Heart left ventricle (tissue), 16 donors: ENCODE data around the gene FETUB. TPM values are rescaled to one million over a fixed set of nuclear protein-coding genes. Genes with fewer than 3 reads are reported as not detected.

Experiments
- ATAC-seq, 4 donors: fragments of 200-7000 bp; cut with Tn5 transposase; one replicate each; pipeline ENCODE4 v1.9.1; 2020 to 2022; ENCODE audit warnings: moderate library complexity in 4 of 4, mild to moderate bottlenecking in 3 of 4, moderate number of reproducible peaks in 1 of 4
- DNase-seq, 5 donors: peaks; one replicate each; pipeline ENCODE4 v3.0.0-alpha.2; 2020
- H3K27ac ChIP-seq, 12 donors: fragments of 200-600 bp; sonication (generic) in 4 of 12; one replicate each; pipeline versions ENCODE4 v1.5.0 to v1.8.0; 2016 to 2022; ENCODE audit warnings: mild to moderate bottlenecking in 2 of 12
- H3K27me3 ChIP-seq, 9 donors: fragments of 200-600 bp; sonication (generic) in 2 of 9; one replicate each; pipeline versions ENCODE4 v1.5.1 to v1.8.0; 2016 to 2022; ENCODE audit warnings: mild to moderate bottlenecking in 3 of 9
- H3K36me3 ChIP-seq, 9 donors: fragments of 200-600 bp; sonication (generic) in 2 of 9; one replicate each; pipeline versions ENCODE4 v1.5.0 to v1.8.0; 2018 to 2022; ENCODE audit warnings: mild to moderate bottlenecking in 2 of 9
- H3K4me1 ChIP-seq, 12 donors: fragments of 200-600 bp; sonication (generic) in 4 of 12; one replicate each; pipeline versions ENCODE4 v1.5.0 to v1.8.0; 2016 to 2022; ENCODE audit warnings: mild to moderate bottlenecking in 3 of 12
- H3K4me3 ChIP-seq, 12 donors: fragments of 200-600 bp; sonication (generic) in 4 of 12; one replicate each; pipeline versions ENCODE4 v1.5.0 to v1.8.0; 2017 to 2022; ENCODE audit warnings: mild to moderate bottlenecking in 9 of 12, moderate library complexity in 4 of 12
- H3K9me3 ChIP-seq, 12 donors: fragments of 200-600 bp; sonication (generic) in 4 of 12; one replicate each; pipeline versions ENCODE4 v1.5.0 to v1.8.0; 2016 to 2022; ENCODE audit warnings: mild to moderate bottlenecking in 1 of 12
- CTCF ChIP-seq, 12 donors: fragments of 200-600 bp; sonication (generic) in 4 of 12; IDR thresholded peaks; one replicate each; pipeline versions ENCODE4 v1.5.0 to v1.8.0; 2018 to 2022; ENCODE audit warnings: antibody characterized with exemption in 12 of 12, mild to moderate bottlenecking in 5 of 12
- POLR2A ChIP-seq, 2 donors: fragments of 450-650 bp; IDR thresholded peaks; one replicate each; pipeline ENCODE4 v1.6.1; 2017; ENCODE audit warnings: antibody characterized with exemption in 2 of 2, mild to moderate bottlenecking in 2 of 2, moderate library complexity in 2 of 2
- WGBS, 4 donors: extraction: QIAGEN DNeasy Blood & Tissue Kit in 2 of 4; methylation state at CpG; one replicate each; pipeline versions ENCODE4 v1.1.5 to v1.1.7; 2013 to 2018; 5-methylcytosine and 5-hydroxymethylcytosine counted together
- intact Hi-C, 10 donors: fragments of 100-400 bp; cut with DNase I; formaldehyde crosslinking; loops; one replicate each; pipeline versions ENCODE4 v1.11.1 to v1.14.2; 2022
- long read RNA-seq, 3 donors: library from polyadenylated mRNA; unstranded; transcript quantifications; one replicate each; pipeline ENCODE4 v2.0.0, GENCODE V29; 2020 to 2021
- polyA plus RNA-seq, 2 donors: library from polyadenylated mRNA; stranded (reverse); fragments of 200-250 nt; gene quantifications; one replicate each; pipeline ENCODE4 v1.2.3, GENCODE V29; 2013
- total RNA-seq, 9 donors: library from RNA; depleted of rRNA in 2 of 9; stranded (reverse); fragments of >200 nt in 2 of 9; fragmentation: NEBNext Ultra II Directional in 3 of 9; extraction: Animal tissue kit (Norgen Biotek cat#: 25700) in 3 of 9; gene quantifications; one replicate each; pipeline versions ENCODE4 v1.1.0 to v1.2.4, GENCODE V29; 2016 to 2023
- donor health status: ischemic (EF 13 %, LVEDD 7.1; RV severe dilation, severe dysfunction).
- donor health status: healthy with polysubstance abuse.
- donor health status: DM: no; HTN: yes; CAD: no.
- donor health status: DM: no; HTN: no; CAD: no.
- donor health status: ischemic (EF 25% LVEDD 6.9; RV normal size, moderate dysfunction).
- donor health status: ischemic (EF 25% LVEDD 5.7; RV mildly dilated, moderate dysfunction).
- donor health status: healthy.
- donor health status: DM: yes; HTN: yes; CAD: no.
- donor health status: ischemic (EF 35%, LVEDD 5.7; RV mildly dilated, moderate dysfunction).
- donor health status: nonischemic (EF 11% LVEDD 7.7; RV severe dilation, severe dysfunction).
- donor health status: DM: yes; HTN: yes; CAD: no.
- donor health status: PGD.
- donor health status: ischemic (EF 29% LVEDD 5.4; RV normal size, mild dysfunction).
- donor health status: nonischemic (EF 23%, LVEDD 6.1; RV moderate dilation, normal function).

The FETUB gene
- under 1 TPM in 1 of 9 donors, not detected in 8; 0.14 TPM for total RNA-seq
- not detected for polyA plus RNA-seq
- long read RNA-seq, donor 1 = 0 reads
- long read RNA-seq, donor 2 = 0 reads
- long read RNA-seq, donor 3 = 0 reads

GRCh38 chr3:186639778-186640472, at the start of gene FETUB:
Gene FETUB (plus strand): TSS chr3:186640399. CDS start chr3:186640461, 62 bp downstream.
- peak; percentile 58 to 76 (median 66) for ATAC-seq
- intact Hi-C loops = loop anchor here in 1 of 10 donors (2.0 kb wide), 1 partner anchor 57 kb away; no protein-coding TSS in a partner anchor
- Histone ChIP-seq H3K27me3 (no peaks in the 10 kb centered on the region), H3K36me3 (no peaks in the 10 kb centered on the region), H3K9me3 (no peaks in the 10 kb centered on the region), H3K4me3 (no peak within 1 kb of the TSS), H3K27ac (peak within 1 kb of the TSS in 1 of 12 donors; percentile 10), H3K4me1 (peaks cover 0 to 18% (median 5%) of the 10 kb centered on the region in 12 donors)
- 80 to 100% (median 91%) methylated on average over 1 of the region's 1 CpG for WGBS, 4 donors
- TF ChIP-seq CTCF (IDR thresholded peaks at IDR 0.05) (no peak), POLR2A (IDR thresholded peaks at IDR 0.05) (no peak)
- no peak for DNase-seq

GRCh38 chr3:186590580-186591295, 49.5 kb upstream of the FETUB start:
- H3K27ac ChIP-seq = no peak overlapping the region
- DNase-seq (no peak), ATAC-seq (no peak)
- H3K4me1 ChIP-seq = peaks cover 0 to 6% (median 0%) of the 10 kb centered on the region in 12 donors
- intact Hi-C loops = no loop called here
- peaks cover 0 to 12% (median 5%) of the 10 kb centered on the region in 9 donors for H3K36me3 ChIP-seq
- no peaks in the 10 kb centered on the region for H3K27me3 ChIP-seq
- H3K4me3 ChIP-seq = no peak overlapping the region
- H3K9me3 ChIP-seq = no peaks in the 10 kb centered on the region
- 76 to 82% (median 78%) methylated on average over 7 of the region's 7 CpGs for WGBS, 4 donors
- TF ChIP-seq POLR2A (IDR thresholded peaks at IDR 0.05) (no peak), CTCF (IDR thresholded peaks at IDR 0.05) (no peak)

GRCh38 chr3:186592682-186593081, 47.5 kb upstream of the FETUB start:
- 90 to 95% (median 94%) methylated on average over 4 of the region's 4 CpGs for WGBS, 4 donors
- H3K27me3 ChIP-seq = no peaks in the 10 kb centered on the region
- no peak overlapping the region for H3K27ac ChIP-seq
- DNase-seq (no peak), ATAC-seq (no peak)
- TF ChIP-seq CTCF (IDR thresholded peaks at IDR 0.05) (no peak), POLR2A (IDR thresholded peaks at IDR 0.05) (no peak)
- no peaks in the 10 kb centered on the region for H3K9me3 ChIP-seq
- no peaks in the 10 kb centered on the region for H3K36me3 ChIP-seq
- no peak overlapping the region for H3K4me3 ChIP-seq
- H3K4me1 ChIP-seq = peaks cover 0 to 6% (median 0%) of the 10 kb centered on the region in 12 donors
- intact Hi-C loops = no loop called here

- ATAC-seq = no peak
- Histone ChIP-seq H3K36me3 (no peaks in the 10 kb centered on the region), H3K4me3 (no peak overlapping the region), H3K27me3 (no peaks in the 10 kb centered on the region), H3K4me1 (peaks cover 0 to 6% (median 0%) of the 10 kb centered on the region in 12 donors), H3K27ac (no peak overlapping the region), H3K9me3 (no peaks in the 10 kb centered on the region)
- TF ChIP-seq POLR2A (IDR thresholded peaks at IDR 0.05) (no peak), CTCF (IDR thresholded peaks at IDR 0.05) (no peak)
- intact Hi-C loops = no loop called here
- no peak for DNase-seq
- 82 to 96% (median 92%) methylated on average over 3 of the region's 3 CpGs for WGBS, 4 donors
Measured at GRCh38 chr3:186593862-186594261, 46.3 kb upstream of the FETUB start.
